ENCODE measurements around the gene MRPL50. TPM values are rescaled to one million over a fixed set of nuclear protein-coding genes. Genes with fewer than 3 reads are reported as not detected.

The MRPL50 gene
- total RNA-seq, 3 donors from 2014 or later (not counting 1 experiment from before 2014, with no cell fraction given): 4.4 to 5.9 (median 5.1) TPM

DNA sequence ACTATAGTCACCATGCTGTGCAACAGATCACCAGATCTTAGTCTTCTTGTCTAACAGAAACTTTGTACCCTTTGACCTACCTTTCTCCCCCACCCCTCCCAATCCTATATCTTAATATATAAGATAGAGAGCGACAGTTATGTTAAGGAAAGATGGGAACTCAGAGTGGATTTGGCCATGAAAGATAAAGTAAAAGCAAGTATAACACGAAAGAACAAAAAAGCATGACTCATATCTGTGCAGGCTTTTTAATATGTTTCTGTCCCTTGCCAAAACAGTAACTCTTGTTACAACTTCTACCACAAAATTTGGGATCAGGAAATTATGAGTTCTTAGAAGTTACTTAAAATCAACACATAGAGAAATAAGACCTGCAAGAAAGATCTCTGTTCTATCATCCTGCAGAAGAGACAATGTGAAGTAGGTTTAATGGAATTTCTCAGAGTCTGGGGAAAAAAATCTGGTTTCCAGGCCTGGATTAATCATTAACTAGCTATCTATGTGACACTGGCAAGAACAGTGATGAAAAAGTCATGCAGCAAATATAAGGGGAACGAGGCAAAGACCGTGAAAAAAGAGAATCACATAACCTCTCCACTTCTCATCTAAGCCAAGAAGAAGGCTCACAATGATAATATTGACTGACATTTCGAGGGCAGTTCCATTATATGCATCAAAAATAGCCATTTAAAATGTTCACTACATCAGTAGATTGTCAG lies 32.2 kb downstream of the MRPL50 start:
- peaks cover 0 to 2% of the 10 kb centered on the region in 2 donors for H3K9me3 Mint-ChIP-seq

DNA sequence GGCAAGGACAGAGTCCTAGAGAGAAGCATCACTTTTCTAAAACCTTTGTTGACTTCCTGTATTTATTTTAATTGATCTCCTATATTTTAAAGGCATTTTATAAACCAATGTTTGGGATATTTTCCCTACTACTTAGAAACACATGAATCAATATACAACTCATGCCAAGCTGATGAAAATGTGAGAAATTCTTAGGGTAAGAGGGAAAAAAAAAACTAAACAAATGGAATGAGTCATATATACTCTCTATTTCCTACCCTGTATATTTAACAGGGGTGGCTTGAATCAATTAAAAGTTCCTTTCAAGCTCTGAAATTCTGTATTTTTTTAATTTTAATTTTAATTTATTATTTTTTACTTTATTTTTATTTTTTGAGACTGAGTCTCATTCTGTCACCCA lies 33.2 kb downstream of the MRPL50 start:
- H3K4me3 ChIP-seq (ENCODE audit: low read length): no peak overlapping the region
- H3K4me1 ChIP-seq (ENCODE audit: control insufficient read depth, insufficient read depth, low read length): no peaks in the 10 kb centered on the region
- H3K27me3 ChIP-seq (ENCODE audit: control insufficient read depth, insufficient read depth, low read length): peaks cover 2% of the 10 kb centered on the region
- Mint-ChIP-seq H3K27me3 (ENCODE audit: low read depth in 2 of 2) (peaks cover 0 to 5% of the 10 kb centered on the region in 2 donors), H3K9me3 (peaks cover 0 to 2% of the 10 kb centered on the region in 2 donors), H3K36me3 (no peaks in the 10 kb centered on the region), H3K4me3 (no peak overlapping the region), H3K4me1 (no peaks in the 10 kb centered on the region), H3K27ac (no peak overlapping the region)
- DNase-seq (no peak), ATAC-seq (no peak)
- no peaks in the 10 kb centered on the region for H3K9me3 ChIP-seq (ENCODE audit: control insufficient read depth, insufficient read depth, low read length)
- intact Hi-C loops (cut with micrococcal nuclease): no loop called here
- no peaks in the 10 kb centered on the region for H3K36me3 ChIP-seq (ENCODE audit: control insufficient read depth, insufficient read depth, low read length)
- TF ChIP-seq CTCF (IDR thresholded peaks at IDR 0.05): no peak
- H3K27ac ChIP-seq (ENCODE audit: low read length): no peak overlapping the region

More for the DNA sequence above, 32.2 kb downstream of the MRPL50 start:
- no peak for TF ChIP-seq CTCF (IDR thresholded peaks at IDR 0.05)
- intact Hi-C loops (cut with micrococcal nuclease): no loop called here
- Histone ChIP-seq H3K9me3 (ENCODE audit: control insufficient read depth, insufficient read depth, low read length) (no peaks in the 10 kb centered on the region), H3K4me3 (ENCODE audit: low read length) (no peak overlapping the region), H3K27me3 (ENCODE audit: control insufficient read depth, insufficient read depth, low read length) (peaks cover 2% of the 10 kb centered on the region), H3K27ac (ENCODE audit: low read length) (no peak overlapping the region), H3K4me1 (ENCODE audit: control insufficient read depth, insufficient read depth, low read length) (no peaks in the 10 kb centered on the region), H3K36me3 (ENCODE audit: control insufficient read depth, insufficient read depth, low read length) (no peaks in the 10 kb centered on the region)
- Mint-ChIP-seq H3K4me3 (no peak overlapping the region), H3K27ac (no peak overlapping the region), H3K27me3 (ENCODE audit: low read depth in 2 of 2) (peaks cover 3 to 5% of the 10 kb centered on the region in 2 donors), H3K36me3 (no peaks in the 10 kb centered on the region), H3K4me1 (no peaks in the 10 kb centered on the region)
- WGBS (ENCODE audit: insufficient coverage): 67% methylated on average over 5 of the region's 5 CpGs
- ATAC-seq: no peak
- no peak for DNase-seq

DNA sequence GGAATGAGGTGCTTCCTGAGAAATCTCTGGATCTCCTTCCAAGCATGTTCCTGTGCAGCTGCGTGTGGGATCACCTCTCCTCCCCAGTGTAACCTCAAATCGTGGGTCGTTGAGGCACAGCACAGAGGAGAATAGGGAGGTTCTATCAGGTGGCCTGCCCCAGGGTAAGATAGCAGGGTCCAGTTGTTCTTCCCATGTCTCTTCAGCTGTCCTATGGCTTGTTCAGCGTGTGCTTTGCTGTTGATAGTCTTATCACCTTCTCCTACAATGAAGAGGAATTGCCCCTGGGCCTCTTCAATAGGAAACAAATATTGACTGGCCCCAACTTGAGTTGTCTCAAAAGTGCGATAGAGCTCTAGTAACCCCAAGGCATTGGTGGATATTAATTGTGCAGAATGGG lies 36.0 kb downstream of the MRPL50 start:
- intact Hi-C loops (cut with micrococcal nuclease): no loop called here
- Histone ChIP-seq H3K27ac (ENCODE audit: low read length) (no peak overlapping the region), H3K4me1 (ENCODE audit: control insufficient read depth, insufficient read depth, low read length) (no peaks in the 10 kb centered on the region), H3K4me3 (ENCODE audit: low read length) (no peak overlapping the region), H3K36me3 (ENCODE audit: control insufficient read depth, insufficient read depth, low read length) (no peaks in the 10 kb centered on the region), H3K27me3 (ENCODE audit: control insufficient read depth, insufficient read depth, low read length) (peaks cover 2% of the 10 kb centered on the region), H3K9me3 (ENCODE audit: control insufficient read depth, insufficient read depth, low read length) (no peaks in the 10 kb centered on the region)
- WGBS (ENCODE audit: insufficient coverage): 90% methylated on average over 5 of the region's 5 CpGs
- peaks cover 0 to 7% of the 10 kb centered on the region in 2 donors for H3K27me3 Mint-ChIP-seq (ENCODE audit: low read depth in 2 of 2)
- no peak for DNase-seq
- no peak for TF ChIP-seq CTCF (IDR thresholded peaks at IDR 0.05)
- H3K36me3 Mint-ChIP-seq: no peaks in the 10 kb centered on the region
- H3K27ac Mint-ChIP-seq: no peak overlapping the region
- no peak overlapping the region for H3K4me3 Mint-ChIP-seq
- ATAC-seq: no peak
- H3K9me3 Mint-ChIP-seq: peaks cover 0 to 2% of the 10 kb centered on the region in 2 donors
- no peaks in the 10 kb centered on the region for H3K4me1 Mint-ChIP-seq

GRCh38 chr9:101360647-101361046 lies 37.8 kb downstream of the MRPL50 start:
- Histone ChIP-seq H3K4me1 (ENCODE audit: control insufficient read depth, insufficient read depth, low read length) (no peaks in the 10 kb centered on the region), H3K27ac (ENCODE audit: low read length) (no peak overlapping the region), H3K4me3 (ENCODE audit: low read length) (no peak overlapping the region), H3K36me3 (ENCODE audit: control insufficient read depth, insufficient read depth, low read length) (no peaks in the 10 kb centered on the region), H3K27me3 (ENCODE audit: control insufficient read depth, insufficient read depth, low read length) (peaks cover 2% of the 10 kb centered on the region), H3K9me3 (ENCODE audit: control insufficient read depth, insufficient read depth, low read length) (no peaks in the 10 kb centered on the region)
- no peak overlapping the region for H3K4me3 Mint-ChIP-seq
- H3K27ac Mint-ChIP-seq: no peak overlapping the region
- TF ChIP-seq CTCF (IDR thresholded peaks at IDR 0.05): no peak
- ATAC-seq (no peak), DNase-seq (no peak)
- intact Hi-C loops (cut with micrococcal nuclease): no loop called here
- H3K9me3 Mint-ChIP-seq: peaks cover 0 to 2% of the 10 kb centered on the region in 2 donors
- no peaks in the 10 kb centered on the region for H3K4me1 Mint-ChIP-seq
- peaks cover 0 to 7% of the 10 kb centered on the region in 2 donors for H3K27me3 Mint-ChIP-seq (ENCODE audit: low read depth in 2 of 2)
- H3K36me3 Mint-ChIP-seq: no peaks in the 10 kb centered on the region

Data from natural killer cell (primary cell).